Uterus (tissue), 2 donors: ENCODE measurements around the gene ERMP1.

Source experiments
- POLR2A ChIP-seq, 2 donors: fragments of 450-650 bp; IDR thresholded peaks; one replicate each; pipeline ENCODE4 v1.6.1; 2016; ENCODE audit warnings: antibody characterized with exemption in 2 of 2, mild to moderate bottlenecking in 1 of 2, moderate library complexity in 1 of 2
- TF ChIP-seq, protein P1 (sequence below), 4 experiments: fragments of 200-600 bp in 2 of 4; fragments of 450-650 bp in 2 of 4; sonication (generic) in 2 of 4; IDR thresholded peaks; one replicate each; pipeline ENCODE4 v1.5.1; 2016 to 2019; ENCODE audit warnings: antibody characterized with exemption in 4 of 4, mild to moderate bottlenecking in 2 of 4, moderate library complexity in 1 of 4

DNA sequence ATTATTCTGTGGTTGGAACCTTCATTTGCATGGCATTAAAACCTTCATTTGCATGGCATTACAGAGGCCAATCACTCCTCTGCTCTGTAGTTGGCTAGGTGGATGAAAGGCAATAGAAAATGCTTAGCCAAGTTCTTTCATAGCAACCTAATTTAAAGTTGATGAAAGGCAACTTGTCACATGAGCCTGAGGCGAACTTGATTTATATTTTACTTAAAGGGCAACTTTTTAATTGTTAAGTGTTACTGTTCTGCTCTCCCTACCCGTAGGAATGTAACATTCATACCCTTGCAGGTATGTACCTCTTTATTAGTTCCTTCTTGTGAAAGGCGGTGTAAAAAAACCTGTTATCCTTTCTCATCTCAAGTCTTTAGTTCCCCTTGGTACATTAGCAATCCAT is 7.9 kb upstream of the ERMP1 start:
- TF ChIP-seq, protein P1, sequence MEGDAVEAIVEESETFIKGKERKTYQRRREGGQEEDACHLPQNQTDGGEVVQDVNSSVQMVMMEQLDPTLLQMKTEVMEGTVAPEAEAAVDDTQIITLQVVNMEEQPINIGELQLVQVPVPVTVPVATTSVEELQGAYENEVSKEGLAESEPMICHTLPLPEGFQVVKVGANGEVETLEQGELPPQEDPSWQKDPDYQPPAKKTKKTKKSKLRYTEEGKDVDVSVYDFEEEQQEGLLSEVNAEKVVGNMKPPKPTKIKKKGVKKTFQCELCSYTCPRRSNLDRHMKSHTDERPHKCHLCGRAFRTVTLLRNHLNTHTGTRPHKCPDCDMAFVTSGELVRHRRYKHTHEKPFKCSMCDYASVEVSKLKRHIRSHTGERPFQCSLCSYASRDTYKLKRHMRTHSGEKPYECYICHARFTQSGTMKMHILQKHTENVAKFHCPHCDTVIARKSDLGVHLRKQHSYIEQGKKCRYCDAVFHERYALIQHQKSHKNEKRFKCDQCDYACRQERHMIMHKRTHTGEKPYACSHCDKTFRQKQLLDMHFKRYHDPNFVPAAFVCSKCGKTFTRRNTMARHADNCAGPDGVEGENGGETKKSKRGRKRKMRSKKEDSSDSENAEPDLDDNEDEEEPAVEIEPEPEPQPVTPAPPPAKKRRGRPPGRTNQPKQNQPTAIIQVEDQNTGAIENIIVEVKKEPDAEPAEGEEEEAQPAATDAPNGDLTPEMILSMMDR (IDR thresholded peaks at IDR 0.05): no peak
- no peak for TF ChIP-seq POLR2A (IDR thresholded peaks at IDR 0.05)
